Mesendoderm (in vitro differentiated cells): Measurements from ENCODE around the gene RPL35.

Experiments used
- DNase-seq: peaks from one replicate; pipeline ENCODE4 v3.0.0; 2013
- H2AK5ac ChIP-seq: 2 replicates; pipeline ENCODE4 v1.6.1; 2013; ENCODE audit warnings: low read length, inconsistent platforms
- H2BK120ac ChIP-seq: 2 replicates; pipeline ENCODE4 v1.6.1; 2013; ENCODE audit warnings: low read depth, mild to moderate bottlenecking, low read length, moderate library complexity, mixed read lengths
- H2BK15ac ChIP-seq: replicated peaks from 2 replicates; pipeline ENCODE4 v1.6.1; 2013; ENCODE audit warnings: low read depth, mild to moderate bottlenecking, moderate library complexity
- H2BK5ac ChIP-seq: 2 replicates; pipeline ENCODE4 v1.6.1; 2013; ENCODE audit warnings: low read length, inconsistent platforms
- H3K18ac ChIP-seq: 2 replicates; pipeline ENCODE4 v1.6.1; 2013; ENCODE audit warnings: mild to moderate bottlenecking, low read length, mixed read lengths
- H3K23ac ChIP-seq: one replicate; pipeline ENCODE4 v1.6.1; 2013; ENCODE audit warnings: low read length
- H3K27ac ChIP-seq: 2 replicates; pipeline ENCODE4 v1.5.1; 2013; ENCODE audit warnings: low read depth, mild to moderate bottlenecking, inconsistent platforms, low read length, moderate library complexity
- H3K27me3 ChIP-seq: 2 replicates; pipeline ENCODE4 v1.6.1; 2013; ENCODE audit warnings: low read length, control low read depth, mild to moderate bottlenecking, inconsistent platforms; ENCODE audit not compliant: insufficient read depth, poor library complexity
- H3K36me3 ChIP-seq: 2 replicates; pipeline ENCODE4 v1.6.1; 2013; ENCODE audit warnings: low read length, inconsistent platforms; ENCODE audit not compliant: control insufficient read depth, insufficient read depth
- H3K4ac ChIP-seq: one replicate; pipeline ENCODE4 v1.6.1; 2013; ENCODE audit warnings: low read depth, mild to moderate bottlenecking, low read length, moderate library complexity
- H3K4me1 ChIP-seq: 2 replicates; pipeline ENCODE4 v1.6.1; 2013; ENCODE audit warnings: low read depth, low read length, inconsistent platforms; ENCODE audit not compliant: control insufficient read depth
- H3K4me2 ChIP-seq: 2 replicates; pipeline ENCODE4 v1.6.1; 2013; ENCODE audit warnings: low read length
- H3K4me3 ChIP-seq: 2 replicates; pipeline ENCODE4 v1.5.1; 2013; ENCODE audit warnings: mild to moderate bottlenecking, low read length
- H3K56ac ChIP-seq: one replicate; pipeline ENCODE4 v1.6.1; 2013; ENCODE audit warnings: low read length
- H3K79me1 ChIP-seq: 2 replicates; pipeline ENCODE4 v1.6.1; 2013; ENCODE audit warnings: low read length, inconsistent platforms
- H3K79me2 ChIP-seq: 2 replicates; pipeline ENCODE4 v1.6.1; 2013; ENCODE audit warnings: mild to moderate bottlenecking, low read length; ENCODE audit not compliant: control insufficient read depth, insufficient read depth
- H3K9ac ChIP-seq: 2 replicates; pipeline ENCODE4 v1.6.1; 2013; ENCODE audit warnings: low read length, inconsistent platforms
- H4K5ac ChIP-seq: one replicate; pipeline ENCODE4 v1.6.1; 2013; ENCODE audit warnings: low read length
- H4K8ac ChIP-seq: one replicate; pipeline ENCODE4 v1.6.1; 2013; ENCODE audit warnings: low read depth, mild to moderate bottlenecking, control low read depth, low read length, moderate library complexity
- WGBS: extraction: QIAGEN DNeasy Blood & Tissue Kit; methylation state at CpG from one replicate; pipeline ENCODE4 v1.1.7; 2013; ENCODE audit warnings: low lambda C conversion rate, missing lambda C conversion rate; ENCODE audit not compliant: insufficient coverage; ENCODE audit errors: extremely low coverage; 5-methylcytosine and 5-hydroxymethylcytosine counted together

Gene RPL35

GRCh38 chr9:124879226-124879625 is 17.5 kb upstream of the RPL35 start:
- Histone ChIP-seq H3K79me2 (peaks cover 6% of the 10 kb centered on the region), H2BK120ac (no peak overlapping the region), H3K27me3 (no peaks in the 10 kb centered on the region), H2AK5ac (no peak overlapping the region), H3K56ac (no peak overlapping the region), H4K5ac (no peak overlapping the region), H3K4me1 (peaks cover 2% of the 10 kb centered on the region), H3K23ac (no peak overlapping the region), H3K9ac (no peak overlapping the region), H2BK15ac (no peak overlapping the region), H4K8ac (no peak overlapping the region), H3K27ac (no peak overlapping the region), H2BK5ac (no peak overlapping the region), H3K36me3 (peaks cover 12% of the 10 kb centered on the region), H3K4me2 (no peak overlapping the region), H3K79me1 (peaks cover 7% of the 10 kb centered on the region), H3K4ac (no peak overlapping the region), H3K18ac (no peak overlapping the region), H3K4me3 (no peak overlapping the region)
- DNase-seq = no peak
- WGBS = no CpG with 5 or more reads among the region's 10 CpGs

DNA sequence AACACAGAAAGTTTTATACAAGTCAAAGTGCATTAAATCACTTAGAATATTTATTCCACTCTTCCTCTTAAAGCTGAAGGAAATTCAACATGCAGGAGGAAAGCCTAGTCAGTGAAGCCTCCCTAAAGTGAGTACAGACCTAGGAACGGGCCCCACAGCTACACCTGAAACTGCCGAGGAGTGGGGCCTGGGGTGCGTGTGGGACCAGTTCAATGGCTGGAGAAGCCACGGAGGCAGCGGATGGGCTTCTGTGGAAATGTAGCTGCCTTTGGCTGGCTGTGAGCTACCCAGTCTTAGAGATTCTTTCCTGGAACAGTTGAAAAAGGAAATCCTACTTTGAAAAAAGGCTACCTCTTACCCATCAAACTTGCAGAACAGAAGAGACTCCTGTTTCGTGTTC is 16.8 kb upstream of the RPL35 start:
- H3K9ac ChIP-seq = no peak overlapping the region
- H4K8ac ChIP-seq = no peak overlapping the region
- H4K5ac ChIP-seq = no peak overlapping the region
- H3K79me2 ChIP-seq = peaks cover 13% of the 10 kb centered on the region
- H3K4me2 ChIP-seq = no peak overlapping the region
- DNase-seq = no peak
- no peak overlapping the region for H2BK5ac ChIP-seq
- no peaks in the 10 kb centered on the region for H3K27me3 ChIP-seq
- H3K4me3 ChIP-seq = no peak overlapping the region
- H3K79me1 ChIP-seq = peaks cover 10% of the 10 kb centered on the region
- no peak overlapping the region for H3K18ac ChIP-seq
- peaks cover 13% of the 10 kb centered on the region for H3K36me3 ChIP-seq
- no peak overlapping the region for H2BK120ac ChIP-seq
- H3K23ac ChIP-seq = no peak overlapping the region
- peaks cover 2% of the 10 kb centered on the region for H3K4me1 ChIP-seq
- no peak overlapping the region for H3K56ac ChIP-seq
- H3K27ac ChIP-seq = no peak overlapping the region
- no peak overlapping the region for H2BK15ac ChIP-seq
- no peak overlapping the region for H3K4ac ChIP-seq
- H2AK5ac ChIP-seq = no peak overlapping the region
- no CpG with 5 or more reads among the region's 6 CpGs for WGBS

- Histone ChIP-seq H3K18ac (no peak overlapping the region), H3K4me1 (peaks cover 2% of the 10 kb centered on the region), H2BK15ac (no peak overlapping the region), H3K79me1 (peaks cover 14% of the 10 kb centered on the region), H2AK5ac (no peak overlapping the region), H4K8ac (no peak overlapping the region), H3K27ac (no peak overlapping the region), H4K5ac (no peak overlapping the region), H2BK120ac (no peak overlapping the region), H3K4me3 (no peak overlapping the region), H3K4me2 (no peak overlapping the region), H3K56ac (no peak overlapping the region), H3K36me3 (peaks cover 15% of the 10 kb centered on the region), H3K23ac (no peak overlapping the region), H3K27me3 (no peaks in the 10 kb centered on the region), H3K9ac (no peak overlapping the region), H3K4ac (no peak overlapping the region), H3K79me2 (peaks cover 18% of the 10 kb centered on the region), H2BK5ac (no peak overlapping the region)
- WGBS = no CpG with 5 or more reads among the region's 1 CpG
- DNase-seq = no peak
These were observed 16.3 kb upstream of the RPL35 start for GRCh38 chr9:124878021-124878420.

DNA sequence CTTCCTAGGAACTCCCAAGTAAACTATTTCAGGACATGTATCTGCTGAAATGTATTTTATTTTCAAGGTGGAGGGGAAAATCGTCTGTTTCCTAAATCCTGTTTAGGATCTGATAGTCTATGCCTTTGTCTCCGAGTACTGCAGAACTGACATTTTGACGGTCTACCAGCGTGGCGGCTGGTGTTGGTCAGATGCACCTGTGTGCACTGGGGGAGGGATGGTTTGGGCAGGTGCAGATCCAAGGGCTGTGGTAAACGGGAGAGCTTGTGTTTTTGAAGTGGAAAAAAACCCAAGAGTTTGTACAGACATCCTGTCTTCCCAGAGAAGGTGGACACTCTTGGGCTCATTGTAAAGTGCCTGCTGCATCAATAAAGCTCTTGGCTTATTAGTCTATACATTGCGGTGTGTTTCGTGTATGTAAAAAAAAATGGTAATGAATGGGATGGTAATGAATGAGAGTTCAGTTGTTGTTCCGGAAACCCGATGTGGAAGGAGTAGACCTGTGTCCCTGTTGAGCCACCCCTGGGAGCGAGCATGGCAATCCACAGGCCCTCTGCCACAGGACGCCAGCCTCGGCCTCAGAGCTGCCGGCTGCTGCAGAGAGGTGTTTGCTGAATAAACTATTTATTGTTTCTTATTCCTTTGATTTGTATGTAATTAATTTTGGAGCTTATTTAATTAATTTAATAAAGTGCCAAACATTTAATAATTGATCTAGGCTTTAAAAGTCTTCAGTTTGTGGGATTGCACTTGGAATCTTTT is 15.4 kb upstream of the RPL35 start:
- Histone ChIP-seq H3K4ac (no peak overlapping the region), H3K18ac (no peak overlapping the region), H3K27ac (no peak overlapping the region), H3K79me2 (peaks cover 25% of the 10 kb centered on the region), H2AK5ac (no peak overlapping the region), H4K8ac (no peak overlapping the region), H3K79me1 (peaks cover 18% of the 10 kb centered on the region), H2BK5ac (no peak overlapping the region), H3K56ac (no peak overlapping the region), H3K9ac (no peak overlapping the region), H4K5ac (no peak overlapping the region), H3K4me2 (no peak overlapping the region), H3K23ac (no peak overlapping the region), H3K4me1 (peaks cover 2% of the 10 kb centered on the region), H3K27me3 (no peaks in the 10 kb centered on the region), H2BK120ac (no peak overlapping the region), H3K36me3 (peaks cover 17% of the 10 kb centered on the region), H2BK15ac (no peak overlapping the region), H3K4me3 (no peak overlapping the region)
- no peak for DNase-seq
- WGBS = 100% methylated on average over 4 of the region's 14 CpGs

GRCh38 chr9:124875501-124875900 is 13.7 kb upstream of the RPL35 start:
- no peak overlapping the region for H3K18ac ChIP-seq
- H3K36me3 ChIP-seq = peaks cover 17% of the 10 kb centered on the region
- H3K79me2 ChIP-seq = peaks cover 42% of the 10 kb centered on the region
- H4K8ac ChIP-seq = no peak overlapping the region
- no peak overlapping the region for H3K4me2 ChIP-seq
- H3K4me1 ChIP-seq = peaks cover 3% of the 10 kb centered on the region
- no peak overlapping the region for H2BK120ac ChIP-seq
- H3K4me3 ChIP-seq = no peak overlapping the region
- H3K79me1 ChIP-seq = peaks cover 22% of the 10 kb centered on the region
- no CpG with 5 or more reads among the region's 6 CpGs for WGBS
- H3K4ac ChIP-seq = no peak overlapping the region
- H3K56ac ChIP-seq = no peak overlapping the region
- no peak overlapping the region for H2BK15ac ChIP-seq
- no peak overlapping the region for H3K9ac ChIP-seq
- H3K23ac ChIP-seq = no peak overlapping the region
- no peak overlapping the region for H2BK5ac ChIP-seq
- H2AK5ac ChIP-seq = no peak overlapping the region
- H3K27ac ChIP-seq = no peak overlapping the region
- no peaks in the 10 kb centered on the region for H3K27me3 ChIP-seq
- no peak for DNase-seq
- no peak overlapping the region for H4K5ac ChIP-seq

DNA sequence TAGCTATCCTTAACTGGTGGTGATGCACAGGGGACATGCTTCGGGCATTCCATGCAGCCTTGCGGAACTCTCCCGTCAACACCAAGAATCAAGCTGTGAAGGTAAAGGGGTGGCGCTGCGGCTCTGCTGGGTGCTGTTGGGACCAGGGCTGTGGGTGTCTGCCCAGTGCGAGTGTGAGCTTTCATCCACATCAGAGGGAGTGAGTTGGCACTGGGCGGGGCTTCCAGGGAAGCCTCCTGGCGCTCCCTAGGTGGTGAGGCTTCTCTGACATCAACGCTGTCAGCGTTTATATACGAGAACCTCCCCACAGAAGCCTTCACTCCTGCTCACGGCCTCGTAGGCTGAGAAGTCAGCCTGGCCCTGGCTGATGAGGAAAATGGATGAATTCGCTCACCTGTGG is 11.9 kb upstream of the RPL35 start:
- Histone ChIP-seq H4K8ac (no peak overlapping the region), H3K4me3 (no peak overlapping the region), H3K27me3 (no peaks in the 10 kb centered on the region), H3K79me2 (peaks cover 56% of the 10 kb centered on the region), H3K23ac (no peak overlapping the region), H3K27ac (no peak overlapping the region), H2BK15ac (no peak overlapping the region), H3K18ac (no peak overlapping the region), H3K9ac (no peak overlapping the region), H3K4me2 (no peak overlapping the region), H2BK120ac (no peak overlapping the region), H2BK5ac (no peak overlapping the region), H3K4me1 (peaks cover 3% of the 10 kb centered on the region), H3K56ac (no peak overlapping the region), H3K36me3 (peaks cover 17% of the 10 kb centered on the region), H3K4ac (no peak overlapping the region), H2AK5ac (no peak overlapping the region), H3K79me1 (peaks cover 22% of the 10 kb centered on the region), H4K5ac (no peak overlapping the region)
- no CpG with 5 or more reads among the region's 14 CpGs for WGBS
- DNase-seq = no peak
